Suprapubic skin (tissue), 4 donors: ENCODE data around the gene MAP3K20.

ENCODE experiments used
- CTCF ChIP-seq, 2 donors: fragments of 200-600 bp in 1 of 2; fragments of 450-650 bp in 1 of 2; sonication (generic) in 1 of 2; IDR thresholded peaks; one replicate each; pipeline ENCODE4 v1.5.1; 2016 to 2019; ENCODE audit warnings: antibody characterized with exemption in 2 of 2, mild to moderate bottlenecking in 1 of 2, moderate library complexity in 1 of 2
- EP300 ChIP-seq: sonication (generic); formaldehyde crosslinking; IDR thresholded peaks from one replicate; pipeline ENCODE4 v1.6.1; 2017; ENCODE audit warnings: antibody characterized with exemption
- POLR2A ChIP-seq, 2 donors: fragments of 450-650 bp; IDR thresholded peaks; one replicate each; pipeline ENCODE4 v1.6.1; 2017; ENCODE audit warnings: antibody characterized with exemption in 2 of 2, mild to moderate bottlenecking in 2 of 2, moderate library complexity in 2 of 2
- POLR2AphosphoS5 ChIP-seq, 3 donors: sonication (generic); formaldehyde crosslinking; IDR thresholded peaks; one replicate each; pipeline ENCODE4 v1.6.1; 2017; ENCODE audit warnings: antibody characterized with exemption in 3 of 3

GRCh38 chr2:173075056-173075780 lies 428 bp upstream of the MAP3K20 start:
- TF ChIP-seq POLR2AphosphoS5 (IDR thresholded peaks at IDR 0.05) (no peak), CTCF (IDR thresholded peaks at IDR 0.05) (no peak), POLR2A (IDR thresholded peaks at IDR 0.05) (no peak), EP300 (no peak)
